HepG2 (cell line): ENCODE measurements around the gene MRFAP1L1. TPM values are rescaled to one million over a fixed set of nuclear protein-coding genes. Genes with fewer than 3 reads are reported as not detected.

Experiments
- ADNP ChIP-seq: sonication (generic); formaldehyde crosslinking; IDR thresholded peaks from 2 replicates; pipeline ENCODE4 v1.4.0; 2020; ENCODE audit warnings: missing genetic modification reagents
- ATM ChIP-seq: fragments of 450-650 bp; IDR thresholded peaks from 2 replicates; pipeline ENCODE4 v1.7.1; 2017; ENCODE audit warnings: mild to moderate bottlenecking, borderline replicate concordance
- BRF2 ChIP-seq: sonication (generic); formaldehyde crosslinking; IDR thresholded peaks from 2 replicates; pipeline ENCODE4 v1.8.1; 2022; ENCODE audit warnings: mild to moderate bottlenecking, missing genetic modification reagents
- CHD4 ChIP-seq: fragments of 200-600 bp; sonication (generic); IDR thresholded peaks from 2 replicates; pipeline ENCODE4 v1.7.0; 2017; ENCODE audit warnings: mild to moderate bottlenecking, low read length, borderline replicate concordance
- CREB1 ChIP-seq, 2 experiments: fragments of 450-650 bp in 1 of 2; IDR thresholded peaks; 2 replicates each; pipeline ENCODE4 v1.6.1; 2016 to 2017; ENCODE audit warnings: control low read depth in 1 of 2, mild to moderate bottlenecking in 1 of 2, missing compliant biosample characterization in 1 of 2, missing genetic modification characterization in 1 of 2
- ELF1 ChIP-seq: sonication (generic); formaldehyde crosslinking; IDR thresholded peaks from 2 replicates; pipeline ENCODE4 v1.4.0; 2020; ENCODE audit warnings: missing genetic modification reagents
- HDAC2 ChIP-seq: sonication (generic); formaldehyde crosslinking; IDR thresholded peaks from 2 replicates; pipeline ENCODE4 v1.4.0; 2020; ENCODE audit warnings: missing genetic modification reagents
- HNF1B ChIP-seq: sonication (generic); formaldehyde crosslinking; IDR thresholded peaks from 2 replicates; pipeline ENCODE4 v1.5.1; 2020; ENCODE audit warnings: mild to moderate bottlenecking, moderate library complexity, missing genetic modification reagents
- KLF13 ChIP-seq: sonication (generic); formaldehyde crosslinking; IDR thresholded peaks from 2 replicates; pipeline ENCODE4 v1.4.0; 2020; ENCODE audit warnings: mild to moderate bottlenecking, missing genetic modification reagents
- MXI1 ChIP-seq: IDR thresholded peaks from 3 replicates; pipeline ENCODE4 v1.6.1; 2012; ENCODE audit warnings: low read depth, low read length, inconsistent platforms, borderline replicate concordance
- NR2F1 ChIP-seq, 2 experiments: fragments of 450-650 bp in 1 of 2; formaldehyde crosslinking in 1 of 2; IDR thresholded peaks; 2 replicates each; pipeline versions ENCODE4 v1.5.0 to v1.6.1; 2016 to 2020; ENCODE audit warnings: mild to moderate bottlenecking in 1 of 2, missing compliant biosample characterization in 1 of 2, missing genetic modification reagents in 1 of 2, moderate library complexity in 1 of 2
- TCF7 ChIP-seq: sonication (generic); IDR thresholded peaks from 2 replicates; pipeline ENCODE4 v1.6.1; 2016; ENCODE audit warnings: antibody characterized with exemption, low read depth
- TFDP1 ChIP-seq: IDR thresholded peaks from 2 replicates; pipeline ENCODE4 v1.6.1; 2016; ENCODE audit warnings: missing compliant biosample characterization, missing genetic modification reagents, borderline replicate concordance
- TMF1 ChIP-seq: sonication (generic); formaldehyde crosslinking; IDR thresholded peaks from 2 replicates; pipeline ENCODE4 v1.8.1; 2022; ENCODE audit warnings: low read depth, missing genetic modification reagents
- ZBTB4 ChIP-seq: sonication (generic); formaldehyde crosslinking; IDR thresholded peaks from 2 replicates; pipeline ENCODE4 v1.4.0; 2020; ENCODE audit warnings: missing genetic modification reagents, mild to moderate bottlenecking, borderline replicate concordance
- ZEB1 ChIP-seq: IDR thresholded peaks from 2 replicates; pipeline ENCODE4 v1.6.1; 2012; ENCODE audit warnings: mild to moderate bottlenecking, low read depth, inconsistent platforms; ENCODE audit not compliant: insufficient replicate concordance
- ZIK1 ChIP-seq: sonication (generic); formaldehyde crosslinking; IDR thresholded peaks from 2 replicates; pipeline ENCODE4 v1.5.0; 2020; ENCODE audit warnings: mild to moderate bottlenecking, low read depth, missing genetic modification reagents, borderline replicate concordance
- ZKSCAN1 ChIP-seq: fragments of 150-350 bp; IDR thresholded peaks from 2 replicates; pipeline ENCODE4 v1.6.1; 2014; ENCODE audit warnings: low read length
- ZNF232 ChIP-seq: sonication (generic); formaldehyde crosslinking; IDR thresholded peaks from 2 replicates; pipeline ENCODE4 v1.4.0; 2020; ENCODE audit warnings: missing genetic modification reagents, borderline replicate concordance
- polyA plus RNA-seq, 8 experiments: library from polyadenylated mRNA; depleted of rRNA in 3 of 8; stranded (reverse) in 7 of 8; unstranded in 1 of 8; fragments of >200 nt; fragmentation: Illumina TruSeq in 4 of 8; extraction: Trizol in 4 of 8; gene quantifications; 2 replicates each; pipeline versions ENCODE4 v1.2.1 to v1.2.3, GENCODE V29; 2011 to 2016; ENCODE audit warnings: low read depth in 4 of 8, missing spikeins in 1 of 8, mixed read lengths in 1 of 8; ENCODE audit not compliant: insufficient read depth in 1 of 8
- total RNA-seq, 5 experiments: library from RNA; depleted of rRNA; stranded (reverse); fragments of >200 nt; fragmentation: Illumina TruSeq; extraction: Trizol; gene quantifications; 2 replicates each; pipeline ENCODE4 v1.2.3, GENCODE V29; 2016; ENCODE audit warnings: low read depth in 1 of 5

Gene MRFAP1L1
- total and polyA plus RNA-seq, 2 of the 13 experiments (the other 11 are each of a cell fraction or from before 2014, with no cell fraction given), result 44.8 to 76.6 TPM

- TF ChIP-seq ZBTB4 (no peak), NR2F1 (CRISPR knock-in tag; IDR thresholded peaks at IDR 0.05) (0 out of 4 replicates have a peak, but pooled peaks of 1 of the 2 experiments have one; percentile 22), ZNF232 (CRISPR knock-in tag) (no peak), MXI1 (no peak), ZIK1 (CRISPR knock-in tag) (no peak), HDAC2 (CRISPR knock-in tag) (peak; percentile 17; the same call in 1 of the 2 replicates), TFDP1 (no peak), ATM (no peak), TMF1 (CRISPR knock-in tag) (0 out of 2 replicates have a peak, but pooled peaks have one; percentile 12), ZKSCAN1 (no peak), ZEB1 (no peak), TCF7 (peak; percentile 23; the same call in 1 of the 2 replicates), HNF1B (CRISPR knock-in tag) (no peak), CREB1 (IDR thresholded peaks at IDR 0.05) (no peak), CREB1 (CRISPR knock-in tag; IDR thresholded peaks at IDR 0.05) (no peak), KLF13 (CRISPR knock-in tag) (no peak), CHD4 (peak; percentile 97), ELF1 (CRISPR knock-in tag) (no peak), BRF2 (CRISPR knock-in tag) (0 out of 2 replicates have a peak, but pooled peaks have one; percentile 8), ADNP (CRISPR knock-in tag) (peak; percentile 97)
Observed at GRCh38 chr4:6754481-6755087, 44.9 kb upstream of the MRFAP1L1 start (continued).
